Testis (tissue), 2 donors: ENCODE measurements around the gene KDM1B.

ENCODE experiments used
- POLR2A ChIP-seq: fragments of 450-650 bp; IDR thresholded peaks from one replicate; pipeline ENCODE4 v1.6.1; 2017; ENCODE audit warnings: antibody characterized with exemption, mild to moderate bottlenecking, moderate library complexity
- TF ChIP-seq, protein P1 (sequence below), 3 experiments: fragments of 450-650 bp in 2 of 3; fragments of 200-600 bp in 1 of 3; sonication (generic) in 1 of 3; IDR thresholded peaks; one replicate each; pipeline ENCODE4 v1.5.1; 2016 to 2019; ENCODE audit warnings: antibody characterized with exemption in 3 of 3, mild to moderate bottlenecking in 2 of 3, moderate library complexity in 1 of 3

DNA sequence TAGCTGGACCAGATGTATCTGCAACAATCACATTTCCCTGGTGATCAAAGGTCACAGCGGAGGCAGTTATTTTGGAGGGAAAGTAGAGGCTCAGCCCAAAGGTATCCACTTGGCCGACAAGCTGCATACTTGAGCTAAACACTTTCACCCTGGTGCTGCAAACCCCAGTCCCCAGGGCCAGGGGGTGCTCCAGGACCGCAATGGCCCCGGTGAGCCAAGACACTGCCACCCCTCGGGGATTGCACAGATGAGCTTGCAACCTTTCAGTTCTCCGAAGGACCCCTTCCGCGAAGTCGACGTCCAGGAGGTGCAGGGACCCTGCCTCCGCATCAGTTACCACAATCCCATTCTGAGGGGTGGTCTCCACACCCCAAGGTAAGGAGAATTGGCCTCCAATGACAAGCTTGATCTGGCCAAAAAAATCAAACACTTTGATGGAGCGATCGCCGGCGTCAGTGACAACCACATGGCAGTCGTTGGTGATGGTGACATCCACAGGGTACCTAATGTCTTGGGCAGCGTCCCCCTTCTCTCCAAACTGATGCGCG is 33.6 kb upstream of the KDM1B start:
- TF ChIP-seq, protein P1, sequence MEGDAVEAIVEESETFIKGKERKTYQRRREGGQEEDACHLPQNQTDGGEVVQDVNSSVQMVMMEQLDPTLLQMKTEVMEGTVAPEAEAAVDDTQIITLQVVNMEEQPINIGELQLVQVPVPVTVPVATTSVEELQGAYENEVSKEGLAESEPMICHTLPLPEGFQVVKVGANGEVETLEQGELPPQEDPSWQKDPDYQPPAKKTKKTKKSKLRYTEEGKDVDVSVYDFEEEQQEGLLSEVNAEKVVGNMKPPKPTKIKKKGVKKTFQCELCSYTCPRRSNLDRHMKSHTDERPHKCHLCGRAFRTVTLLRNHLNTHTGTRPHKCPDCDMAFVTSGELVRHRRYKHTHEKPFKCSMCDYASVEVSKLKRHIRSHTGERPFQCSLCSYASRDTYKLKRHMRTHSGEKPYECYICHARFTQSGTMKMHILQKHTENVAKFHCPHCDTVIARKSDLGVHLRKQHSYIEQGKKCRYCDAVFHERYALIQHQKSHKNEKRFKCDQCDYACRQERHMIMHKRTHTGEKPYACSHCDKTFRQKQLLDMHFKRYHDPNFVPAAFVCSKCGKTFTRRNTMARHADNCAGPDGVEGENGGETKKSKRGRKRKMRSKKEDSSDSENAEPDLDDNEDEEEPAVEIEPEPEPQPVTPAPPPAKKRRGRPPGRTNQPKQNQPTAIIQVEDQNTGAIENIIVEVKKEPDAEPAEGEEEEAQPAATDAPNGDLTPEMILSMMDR (IDR thresholded peaks at IDR 0.05): no peak
- no peak for TF ChIP-seq POLR2A
